ENCODE measurements around the gene CHCHD6.

Gene CHCHD6

GRCh38 chr3:126912027-126912422 lies 208.0 kb downstream of the CHCHD6 start:
- DNase-seq (ENCODE audit: low read depth, low spot score) = no peak
- H3K27ac ChIP-seq = peak overlapping the region; percentile 97

DNA sequence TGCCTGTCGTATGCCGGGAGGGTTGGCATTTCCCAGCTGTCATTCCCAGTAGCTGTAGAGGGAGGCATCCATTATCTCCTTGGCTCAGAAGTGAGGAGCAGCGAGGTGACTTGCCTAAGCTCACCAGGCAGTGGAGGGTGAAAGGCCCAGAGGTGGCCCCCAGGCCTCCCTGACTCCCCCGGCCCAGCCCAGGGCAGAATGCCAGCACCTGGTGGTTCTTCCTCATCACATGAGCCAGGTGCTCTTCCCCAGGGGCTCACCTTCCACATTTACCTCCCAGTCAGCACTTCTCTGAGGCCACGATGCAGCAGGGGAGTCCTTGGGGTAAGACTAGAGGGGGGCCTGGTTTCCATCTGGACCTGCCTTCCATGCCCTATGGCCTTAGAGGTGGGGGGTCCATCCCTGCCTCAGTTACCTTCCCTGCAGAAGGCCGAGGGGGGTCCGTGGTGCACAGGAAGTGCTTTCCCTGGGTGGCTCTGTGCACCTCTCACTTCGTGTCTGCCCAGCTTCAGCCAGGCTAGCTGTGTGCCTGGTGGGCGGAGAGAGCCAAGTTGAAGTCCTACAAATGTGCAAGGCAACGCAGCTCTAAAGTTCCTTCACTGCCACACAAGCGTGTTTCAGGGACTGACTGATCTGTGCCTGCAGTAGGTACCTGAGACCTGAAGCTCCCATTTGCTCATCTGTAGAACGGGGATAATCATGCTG lies 208.6 kb downstream of the CHCHD6 start:
- H3K27ac ChIP-seq = peak overlapping the region; percentile 97
- no peak for DNase-seq (ENCODE audit: low read depth, low spot score)

- peak overlapping the region; percentile 97 for H3K27ac ChIP-seq
- DNase-seq (ENCODE audit: low read depth, low spot score) = no peak
Measured at GRCh38 chr3:126913524-126913923, 209.5 kb downstream of the CHCHD6 start.

DNA sequence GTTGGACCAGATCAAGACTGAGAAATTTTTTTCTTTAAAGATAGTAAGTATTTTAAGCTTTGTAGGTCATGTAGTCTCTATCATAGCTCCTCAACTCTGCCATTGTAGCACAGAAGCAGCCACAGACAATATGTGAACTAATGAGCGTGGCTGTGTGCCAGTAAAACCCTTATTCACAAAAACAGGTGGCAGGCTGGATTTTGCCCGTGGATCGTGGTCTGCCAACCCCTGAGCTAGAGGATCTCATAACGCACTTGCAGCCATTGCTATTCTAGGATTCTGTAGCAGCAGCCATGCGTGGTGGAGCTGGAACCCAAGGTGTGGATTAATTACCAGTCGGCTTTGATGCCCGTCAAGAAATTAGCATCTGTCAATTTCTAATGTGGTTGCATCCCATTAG lies 210.2 kb downstream of the CHCHD6 start:
- H3K27ac ChIP-seq = no peak overlapping the region
- no peak for DNase-seq (ENCODE audit: low read depth, low spot score)

DNA sequence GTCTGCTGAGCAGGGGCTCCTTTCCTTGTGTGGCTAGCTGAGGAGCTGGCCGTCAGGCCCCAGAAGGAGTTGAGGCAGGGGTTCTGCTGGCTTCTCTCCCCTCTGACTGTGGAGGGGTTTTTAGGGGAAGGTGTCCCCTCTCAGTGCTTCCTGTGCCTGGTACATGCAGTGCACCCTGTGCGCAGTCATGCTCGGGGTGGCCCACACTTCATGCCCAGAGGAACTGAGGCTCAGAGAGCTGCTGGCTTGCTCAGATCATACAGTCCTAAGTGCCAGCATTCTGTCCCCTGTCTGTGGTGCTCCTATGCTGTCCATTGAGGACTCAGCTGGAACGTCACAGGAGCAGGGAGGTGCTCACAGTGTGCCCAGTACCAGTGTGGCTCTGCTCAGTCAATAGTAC lies 211.0 kb downstream of the CHCHD6 start:
- H3K27ac ChIP-seq = no peak overlapping the region
- no peak for DNase-seq (ENCODE audit: low read depth, low spot score)

DNA sequence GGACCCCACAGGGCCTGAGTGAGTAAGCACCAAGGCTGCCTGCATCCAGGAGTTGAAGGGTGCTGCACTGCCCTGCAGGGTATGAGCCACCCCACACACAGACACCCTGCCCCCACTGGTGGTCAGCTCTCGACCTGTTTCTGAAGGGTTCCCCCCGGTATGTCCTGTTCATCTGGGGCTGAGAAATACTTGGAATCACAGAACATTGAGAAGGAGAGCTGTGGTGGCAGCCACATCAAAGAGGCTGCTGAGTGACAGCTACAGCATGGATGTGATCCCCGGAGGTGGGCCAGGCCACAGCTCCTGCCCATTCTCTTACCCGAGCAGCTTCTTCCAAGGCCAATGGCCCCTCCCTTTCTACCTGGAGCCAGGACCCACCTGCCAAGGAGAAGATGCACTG lies 212.5 kb downstream of the CHCHD6 start:
- no peak overlapping the region for H3K27ac ChIP-seq
- DNase-seq (ENCODE audit: low read depth, low spot score) = no peak

GRCh38 chr3:126917232-126917804 lies 213.3 kb downstream of the CHCHD6 start:
- DNase-seq (ENCODE audit: low read depth, low spot score) = no peak

DNA sequence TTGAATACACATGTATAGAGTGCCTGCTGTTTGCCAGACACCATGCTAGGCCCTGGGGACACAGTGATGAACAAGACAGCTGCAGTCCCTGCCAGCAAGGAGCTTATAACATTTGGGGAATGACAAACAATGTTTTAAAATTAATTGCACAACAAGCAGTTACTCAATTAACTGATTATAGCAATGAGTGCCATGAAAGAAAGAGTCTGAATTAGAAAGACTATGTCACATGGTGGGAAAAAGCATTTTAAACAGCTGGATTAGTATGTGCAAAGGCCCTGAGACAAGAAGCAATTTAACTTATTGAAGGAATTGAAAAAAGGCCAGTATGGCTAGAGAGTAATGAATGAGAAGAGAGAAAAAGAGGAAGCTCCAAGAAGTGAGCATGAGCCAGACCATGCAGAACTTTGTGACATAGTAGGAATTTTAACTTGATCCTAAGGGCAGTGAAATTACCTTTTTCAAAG lies 214.3 kb downstream of the CHCHD6 start:
- no peak for DNase-seq (ENCODE audit: low read depth, low spot score)
- H3K27ac ChIP-seq = no peak overlapping the region

More at GRCh38 chr3:126917232-126917804, 213.3 kb downstream of the CHCHD6 start:
- no peak overlapping the region for H3K27ac ChIP-seq

DNA sequence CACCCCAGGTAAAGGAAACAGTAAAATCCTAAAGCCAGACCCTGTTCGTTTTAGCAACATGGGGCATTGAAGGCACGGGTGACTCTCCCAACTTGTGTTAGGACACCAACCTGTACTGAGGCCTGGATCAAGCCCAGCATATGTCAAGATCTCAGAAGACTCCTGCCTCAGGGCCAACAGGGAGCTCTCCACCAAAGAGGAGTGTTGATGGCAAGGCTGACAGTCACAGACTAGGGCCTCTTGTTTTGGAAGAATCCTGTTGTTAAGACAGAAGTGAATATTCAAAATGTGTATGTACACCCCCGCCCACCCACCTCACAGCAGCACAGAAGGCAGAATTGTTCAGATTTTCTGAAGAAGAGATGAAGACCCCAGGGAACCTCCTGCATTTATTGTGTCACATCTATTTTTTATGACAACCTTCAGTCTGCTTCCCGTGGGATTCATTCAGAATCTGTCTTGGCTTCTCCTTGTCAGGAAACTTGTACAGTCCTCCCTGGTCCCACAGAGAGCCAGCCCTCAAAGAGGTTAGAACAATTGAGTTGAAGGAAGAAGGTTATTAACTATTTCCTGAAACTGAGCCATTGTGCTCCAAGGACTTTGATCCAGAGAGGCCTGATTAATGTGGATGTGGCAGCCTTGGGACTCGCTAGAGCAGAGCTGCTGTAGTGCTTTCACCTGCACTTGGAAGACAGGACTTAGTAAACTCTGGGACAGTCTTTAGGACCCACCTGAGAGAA lies 217.2 kb downstream of the CHCHD6 start:
- H3K27ac ChIP-seq = no peak overlapping the region
- no peak for DNase-seq (ENCODE audit: low read depth, low spot score)

DNA sequence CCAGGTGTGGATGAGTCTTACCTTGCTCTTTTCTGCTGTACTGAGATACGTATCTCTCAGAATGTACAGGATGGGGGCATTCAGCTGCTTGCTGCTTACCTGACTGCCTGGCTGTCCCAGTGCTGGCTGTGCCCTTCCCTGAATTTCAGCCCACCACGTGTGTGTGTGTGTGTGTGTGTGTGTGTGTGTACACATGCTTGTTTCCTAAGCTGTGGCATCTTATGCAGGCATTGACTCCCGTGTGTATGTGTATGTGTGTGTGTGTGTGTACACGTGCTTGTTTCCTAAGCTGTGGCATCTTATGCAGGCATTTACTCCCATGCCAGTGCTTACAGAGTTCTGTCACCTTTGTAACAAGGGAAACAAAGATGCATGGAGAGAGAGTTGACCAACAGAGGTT lies 218.4 kb downstream of the CHCHD6 start:
- DNase-seq (ENCODE audit: low read depth, low spot score) = no peak
- H3K27ac ChIP-seq = no peak overlapping the region

- DNase-seq (ENCODE audit: low read depth, low spot score) = no peak
- no peak overlapping the region for H3K27ac ChIP-seq
Measured at GRCh38 chr3:126923423-126923822, 219.4 kb downstream of the CHCHD6 start.

- no peak overlapping the region for H3K27ac ChIP-seq
- no peak for DNase-seq (ENCODE audit: low read depth, low spot score)
Measured at GRCh38 chr3:126923895-126924294, 219.9 kb downstream of the CHCHD6 start.

GRCh38 chr3:126924458-126924857 lies 220.4 kb downstream of the CHCHD6 start:
- no peak for DNase-seq (ENCODE audit: low read depth, low spot score)
- no peak overlapping the region for H3K27ac ChIP-seq

GRCh38 chr3:126925411-126926171 lies 221.6 kb downstream of the CHCHD6 start:
- H3K27ac ChIP-seq = no peak overlapping the region
- no peak for DNase-seq (ENCODE audit: low read depth, low spot score)

DNA sequence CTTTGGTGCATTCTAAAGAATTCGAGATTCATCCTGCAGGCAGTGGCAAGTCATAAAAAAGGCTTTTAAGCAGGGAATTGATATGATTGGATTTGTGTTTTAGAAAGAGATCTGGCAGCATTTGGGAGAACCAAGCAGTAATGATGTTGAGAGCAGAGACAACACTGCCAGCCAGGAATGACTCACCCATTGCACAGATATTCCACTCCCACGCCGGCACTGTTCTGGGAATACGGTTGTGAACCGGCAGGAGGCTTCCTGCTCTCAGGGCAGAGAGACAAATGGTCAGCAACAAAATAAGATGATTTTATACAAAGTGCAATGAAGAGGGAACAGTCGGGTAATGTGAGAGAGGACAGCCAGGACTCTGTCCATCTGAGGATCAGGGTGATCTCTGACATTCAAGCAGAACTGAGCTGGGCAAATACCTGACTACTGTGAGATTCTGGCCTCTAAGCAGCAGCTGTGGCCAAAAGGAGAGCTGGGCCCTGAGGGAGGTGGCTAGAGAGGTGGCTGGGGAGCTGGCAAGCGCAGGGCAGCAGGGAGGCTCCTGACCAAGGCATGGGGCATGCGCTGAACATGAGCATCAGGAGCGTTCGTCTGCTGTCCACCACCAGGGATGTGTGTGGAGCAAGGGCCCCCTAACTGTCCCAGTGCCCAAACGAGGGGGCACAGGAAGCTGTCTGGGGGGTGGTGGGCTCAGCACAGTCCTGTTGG lies 222.8 kb downstream of the CHCHD6 start:
- DNase-seq (ENCODE audit: low read depth, low spot score) = no peak
- H3K27ac ChIP-seq = no peak overlapping the region

DNA sequence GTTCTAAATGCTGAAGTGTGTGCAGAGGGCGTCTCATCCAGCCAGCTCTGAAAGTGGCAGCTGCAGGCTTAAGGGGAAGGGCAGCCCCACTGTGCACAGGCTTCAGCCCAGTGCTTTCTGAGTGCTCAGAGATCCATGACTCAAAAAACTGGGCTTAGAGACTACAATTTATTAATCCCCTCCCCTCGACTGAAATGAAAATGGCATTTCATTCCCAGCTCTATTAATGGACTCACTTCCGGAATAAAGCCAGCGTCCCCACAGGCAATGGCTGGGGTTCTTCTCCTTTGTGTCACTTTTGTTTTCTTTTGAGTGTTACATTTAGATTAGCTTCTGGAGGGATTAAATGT lies 223.3 kb downstream of the CHCHD6 start:
- no peak for DNase-seq (ENCODE audit: low read depth, low spot score)
- H3K27ac ChIP-seq = no peak overlapping the region

DNA sequence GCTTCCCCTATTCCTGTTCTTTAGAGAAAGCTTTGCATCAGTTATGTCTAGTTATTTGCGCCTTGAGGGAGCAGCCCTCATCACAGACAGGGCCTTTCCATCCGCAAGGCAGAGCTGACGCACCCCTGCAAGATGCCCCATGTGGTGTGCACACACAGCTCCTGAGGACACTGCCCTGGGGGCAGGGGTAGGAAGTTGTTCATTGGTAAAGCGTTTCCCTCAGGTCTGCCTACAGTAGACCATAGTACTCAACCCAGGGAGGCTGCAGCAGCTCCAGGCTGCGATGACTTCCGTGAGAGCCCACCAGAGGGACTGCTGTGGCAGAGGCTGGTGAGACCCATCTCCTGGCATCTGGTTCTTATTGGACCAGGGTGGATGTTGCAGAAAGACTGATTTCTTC lies 223.8 kb downstream of the CHCHD6 start:
- H3K27ac ChIP-seq = no peak overlapping the region
- no peak for DNase-seq (ENCODE audit: low read depth, low spot score)

GRCh38 chr3:126928921-126929474 lies 225.0 kb downstream of the CHCHD6 start:
- DNase-seq (ENCODE audit: low read depth, low spot score) = no peak
- H3K27ac ChIP-seq = no peak overlapping the region

DNA sequence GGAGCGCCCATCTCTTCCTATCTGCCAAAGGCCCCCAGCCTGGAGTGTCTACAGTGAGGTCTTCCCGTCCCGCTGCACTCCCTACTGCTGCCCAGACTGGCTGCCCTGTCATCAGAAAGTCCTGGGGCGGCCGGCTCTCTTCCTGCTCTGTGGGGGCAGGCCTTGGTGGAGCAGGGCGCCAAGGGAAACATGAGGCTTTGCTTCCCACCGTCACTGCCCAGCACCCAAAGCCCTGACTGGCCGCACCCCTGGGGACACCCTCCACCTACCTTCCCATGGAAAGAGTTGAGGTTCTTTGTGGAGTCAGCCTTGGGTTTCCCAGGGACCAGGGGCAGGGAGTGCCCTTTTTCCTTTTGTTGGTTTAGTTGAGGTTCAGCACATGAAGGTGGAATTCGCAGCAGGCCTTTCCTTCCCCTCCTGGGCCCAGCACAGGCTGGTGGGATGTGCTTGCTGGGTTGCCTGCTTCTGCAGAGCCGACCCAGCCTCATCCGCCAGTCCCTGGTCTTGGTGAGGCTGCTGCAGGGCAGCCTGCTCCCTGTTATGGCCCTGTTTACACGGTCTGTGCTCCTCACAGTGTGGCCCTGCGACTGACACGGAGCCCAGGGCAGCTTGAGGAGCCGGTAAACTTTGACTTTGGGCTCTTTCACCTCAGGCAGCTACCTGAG lies 227.0 kb downstream of the CHCHD6 start:
- no peak overlapping the region for H3K27ac ChIP-seq
- DNase-seq (ENCODE audit: low read depth, low spot score) = no peak
